Measurements from ENCODE around the gene HACE1.
"Not testable (repeated sequence)": the region's sequence is repeated elsewhere in the genome, so short reads cannot be mapped to it uniquely, and the experiment has no call there.

The HACE1 gene

DNA sequence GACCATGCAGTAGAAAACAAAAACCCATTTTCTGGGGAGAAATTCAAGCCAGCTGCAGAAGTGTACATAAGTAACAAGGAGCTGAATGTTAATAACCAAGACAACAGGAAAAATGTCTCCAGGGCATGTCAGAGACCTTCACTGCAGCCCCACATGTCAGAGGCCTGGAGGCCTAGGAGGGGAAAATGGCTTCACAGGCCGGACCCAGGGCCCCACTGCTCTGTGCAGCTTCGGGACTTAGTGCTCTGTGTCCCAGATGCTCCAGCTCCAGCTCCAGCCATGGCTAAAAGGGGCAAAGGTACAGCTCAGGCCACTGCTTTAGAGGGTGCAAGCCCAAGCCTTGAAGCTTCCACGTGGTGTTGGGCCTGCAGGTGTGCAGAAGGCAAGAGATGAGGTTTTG, 43.6 kb downstream of the HACE1 start:
- H3K27ac ChIP-seq, result no peak overlapping the region
- TF ChIP-seq, protein P1, sequence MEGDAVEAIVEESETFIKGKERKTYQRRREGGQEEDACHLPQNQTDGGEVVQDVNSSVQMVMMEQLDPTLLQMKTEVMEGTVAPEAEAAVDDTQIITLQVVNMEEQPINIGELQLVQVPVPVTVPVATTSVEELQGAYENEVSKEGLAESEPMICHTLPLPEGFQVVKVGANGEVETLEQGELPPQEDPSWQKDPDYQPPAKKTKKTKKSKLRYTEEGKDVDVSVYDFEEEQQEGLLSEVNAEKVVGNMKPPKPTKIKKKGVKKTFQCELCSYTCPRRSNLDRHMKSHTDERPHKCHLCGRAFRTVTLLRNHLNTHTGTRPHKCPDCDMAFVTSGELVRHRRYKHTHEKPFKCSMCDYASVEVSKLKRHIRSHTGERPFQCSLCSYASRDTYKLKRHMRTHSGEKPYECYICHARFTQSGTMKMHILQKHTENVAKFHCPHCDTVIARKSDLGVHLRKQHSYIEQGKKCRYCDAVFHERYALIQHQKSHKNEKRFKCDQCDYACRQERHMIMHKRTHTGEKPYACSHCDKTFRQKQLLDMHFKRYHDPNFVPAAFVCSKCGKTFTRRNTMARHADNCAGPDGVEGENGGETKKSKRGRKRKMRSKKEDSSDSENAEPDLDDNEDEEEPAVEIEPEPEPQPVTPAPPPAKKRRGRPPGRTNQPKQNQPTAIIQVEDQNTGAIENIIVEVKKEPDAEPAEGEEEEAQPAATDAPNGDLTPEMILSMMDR (IDR thresholded peaks at IDR 0.05), result no peak
- no peak for TF ChIP-seq ZFX (IDR thresholded peaks at IDR 0.05; ENCODE audit: borderline replicate concordance)

DNA sequence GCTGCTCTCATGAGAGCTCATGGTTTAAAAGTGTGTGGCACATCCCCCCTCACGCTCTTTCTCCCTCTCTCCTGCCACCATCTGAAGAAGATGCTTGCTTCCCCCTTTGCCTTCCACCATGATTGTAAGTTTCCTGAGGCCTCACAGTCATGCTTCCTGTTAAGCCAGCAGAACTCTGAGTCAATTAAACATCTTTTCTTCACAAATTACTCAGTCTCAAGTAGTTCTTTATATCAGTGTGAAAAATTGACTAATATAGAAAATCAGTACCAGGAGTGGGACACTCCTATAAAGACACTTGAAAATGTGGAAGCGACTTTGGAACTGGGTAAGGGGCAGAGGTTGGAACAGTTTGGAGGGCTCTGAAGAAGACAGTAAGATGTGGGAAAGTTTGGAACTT, 45.0 kb downstream of the HACE1 start:
- TF ChIP-seq ZFX (IDR thresholded peaks at IDR 0.05; ENCODE audit: borderline replicate concordance), result no peak
- TF ChIP-seq, protein P1 (IDR thresholded peaks at IDR 0.05), result no peak
- H3K27ac ChIP-seq, result no peak overlapping the region

DNA sequence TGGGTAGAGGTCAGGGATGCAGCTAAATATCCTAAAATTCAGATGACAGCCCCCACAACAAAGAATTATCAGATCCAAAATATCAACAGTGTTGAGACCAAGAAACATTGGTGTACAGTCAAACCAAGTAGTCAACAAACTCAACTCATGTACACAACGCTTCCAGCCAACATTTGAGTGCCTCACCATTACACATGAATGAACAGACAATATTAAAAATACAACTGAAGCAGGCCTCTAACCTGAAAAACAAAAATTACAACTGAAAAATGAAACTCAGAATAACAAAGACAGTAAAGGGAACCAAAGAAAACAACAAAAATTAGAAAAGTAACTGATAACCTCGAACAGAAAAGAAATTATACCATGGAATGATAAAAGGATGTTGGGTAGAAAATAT, 46.2 kb downstream of the HACE1 start:
- no peak overlapping the region for H3K27ac ChIP-seq
- TF ChIP-seq, protein P1 (IDR thresholded peaks at IDR 0.05), result no peak
- no peak for TF ChIP-seq ZFX (IDR thresholded peaks at IDR 0.05; ENCODE audit: borderline replicate concordance)

DNA sequence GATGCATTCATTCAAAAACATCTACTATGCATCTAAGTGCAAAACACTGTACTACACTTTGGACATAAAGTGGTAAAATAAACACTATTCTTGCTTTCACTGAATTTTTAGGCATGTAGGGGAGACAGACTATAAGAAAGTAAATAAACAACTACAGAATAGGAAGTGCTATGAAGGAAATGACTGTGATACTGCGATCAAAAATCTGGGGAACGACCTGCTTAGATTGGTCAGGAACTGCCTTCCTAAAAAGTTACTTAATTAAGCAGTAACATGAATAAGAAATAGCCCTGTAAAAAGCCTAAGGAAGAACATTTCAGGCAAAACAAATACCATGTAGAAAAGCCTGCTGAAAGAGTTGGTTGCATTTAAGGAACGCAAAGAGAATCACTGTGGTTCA, 50.6 kb downstream of the HACE1 start:
- TF ChIP-seq, protein P1 (IDR thresholded peaks at IDR 0.05), result no peak
- no peak for TF ChIP-seq ZFX (IDR thresholded peaks at IDR 0.05; ENCODE audit: borderline replicate concordance)
- H3K27ac ChIP-seq, result no peak overlapping the region

DNA sequence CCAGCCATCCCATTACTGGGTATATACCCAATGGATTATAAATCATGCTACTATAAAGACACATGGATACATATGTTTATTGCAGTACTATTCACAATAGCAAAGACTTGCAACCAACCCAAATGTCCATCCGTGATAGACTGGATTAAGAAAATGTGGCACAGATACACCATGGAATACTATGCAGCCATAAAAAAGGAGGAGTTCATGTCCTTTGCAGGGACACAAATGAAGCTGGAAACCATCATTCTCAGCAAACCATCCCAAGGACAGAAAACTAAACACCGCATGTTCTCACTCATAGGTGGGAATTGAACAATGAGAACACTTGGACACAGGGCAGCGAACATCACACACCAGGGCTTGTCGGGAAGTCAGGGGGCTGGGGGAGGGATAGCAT, 54.4 kb downstream of the HACE1 start:
- H3K27ac ChIP-seq, result not testable (repeated sequence)

DNA sequence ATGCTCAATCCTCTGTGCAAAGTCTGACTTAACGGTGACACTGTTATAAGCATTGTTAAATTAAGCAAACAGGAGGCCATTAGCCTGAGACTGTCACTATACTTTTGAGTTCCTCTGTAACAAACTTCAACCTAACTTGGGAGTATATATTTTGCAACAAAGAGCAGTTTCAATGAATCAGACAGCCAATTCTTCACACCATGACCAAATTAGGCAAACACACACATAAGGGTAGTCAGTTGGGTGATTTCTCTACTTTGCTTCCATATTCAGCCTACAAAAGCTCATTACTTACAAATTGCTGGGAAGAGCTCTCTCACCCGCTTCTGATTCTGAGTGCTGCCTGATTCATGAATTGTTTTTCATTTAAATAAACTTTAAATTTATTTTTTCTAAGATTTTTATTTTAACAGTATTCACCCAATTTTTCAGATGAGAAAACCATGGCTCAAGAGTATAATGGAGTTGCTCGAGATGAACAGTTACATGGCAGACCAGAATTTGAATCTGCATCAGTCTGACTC, 60.5 kb downstream of the HACE1 start:
- no peak for TF ChIP-seq ZFX (IDR thresholded peaks at IDR 0.05; ENCODE audit: borderline replicate concordance)
- TF ChIP-seq, protein P1 (IDR thresholded peaks at IDR 0.05), result no peak
- no peak overlapping the region for H3K27ac ChIP-seq

DNA sequence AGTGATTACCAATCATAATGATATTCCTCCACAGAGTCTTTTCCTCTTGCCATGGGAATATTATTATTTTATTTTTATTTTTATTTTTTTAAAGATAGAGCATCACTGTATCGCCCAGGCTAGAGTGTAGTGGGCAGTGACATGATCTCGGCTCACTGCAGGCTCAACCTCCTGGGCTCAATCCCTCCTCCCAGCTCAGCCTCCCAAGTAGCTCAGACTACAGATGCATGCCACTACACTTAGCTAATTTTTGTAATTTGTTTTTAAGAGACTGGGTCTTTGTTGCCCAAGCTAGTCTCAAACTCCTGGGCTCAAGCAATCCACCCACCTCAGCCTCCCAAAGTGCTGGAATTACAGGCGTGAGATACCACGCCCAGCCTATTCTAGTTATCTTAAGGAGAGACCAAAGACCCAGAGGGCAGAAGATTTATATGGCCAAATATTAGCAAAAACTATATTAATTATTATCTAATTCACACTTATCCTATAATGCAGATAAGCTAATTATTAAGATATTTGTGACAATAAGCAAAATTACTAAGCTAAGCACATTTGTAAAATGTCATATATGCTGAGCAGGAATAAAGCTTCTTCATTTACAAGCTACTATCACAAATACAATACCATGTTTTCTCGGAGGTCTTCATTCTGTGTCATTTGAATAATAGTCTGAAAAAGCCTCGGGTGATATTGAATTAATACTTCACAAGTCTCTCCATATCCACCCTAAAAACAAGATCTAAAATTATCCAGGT, 63.5 kb downstream of the HACE1 start:
- TF ChIP-seq, protein P1 (IDR thresholded peaks at IDR 0.05), result no peak
- TF ChIP-seq ZFX (IDR thresholded peaks at IDR 0.05; ENCODE audit: borderline replicate concordance), result no peak
- H3K27ac ChIP-seq, result no peak overlapping the region

Data from 22Rv1 (cell line).